Measurements from ENCODE around the gene CACNA1C.

CACNA1C gene

DNA sequence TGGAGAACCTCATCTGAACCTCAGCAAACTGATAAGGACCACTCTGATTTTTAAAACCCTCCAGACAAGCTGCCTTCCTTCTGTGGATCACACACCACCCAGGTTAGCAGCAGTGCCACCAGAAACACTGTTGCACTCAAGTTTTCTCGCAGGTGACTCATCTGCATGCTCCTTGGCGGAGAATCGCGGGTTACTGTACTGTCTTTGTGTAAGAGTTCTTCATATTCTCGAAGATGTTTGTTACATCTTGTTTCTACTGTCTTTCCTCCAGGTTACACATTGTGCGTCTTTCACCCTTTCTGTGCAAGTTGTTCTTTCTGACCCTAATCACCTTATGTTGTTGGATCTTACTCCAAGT lies 331.2 kb downstream of the CACNA1C start:
- Histone ChIP-seq H3K4me3 (ENCODE audit: low read depth, low read length) (no peak overlapping the region), H3K9me3 (no peaks in the 10 kb centered on the region), H3K36me3 (no peaks in the 10 kb centered on the region), H3K4me1 (no peaks in the 10 kb centered on the region), H3K27me3 (peaks cover 18% of the 10 kb centered on the region)
- DNase-seq: no peak
- TF ChIP-seq, protein P1, sequence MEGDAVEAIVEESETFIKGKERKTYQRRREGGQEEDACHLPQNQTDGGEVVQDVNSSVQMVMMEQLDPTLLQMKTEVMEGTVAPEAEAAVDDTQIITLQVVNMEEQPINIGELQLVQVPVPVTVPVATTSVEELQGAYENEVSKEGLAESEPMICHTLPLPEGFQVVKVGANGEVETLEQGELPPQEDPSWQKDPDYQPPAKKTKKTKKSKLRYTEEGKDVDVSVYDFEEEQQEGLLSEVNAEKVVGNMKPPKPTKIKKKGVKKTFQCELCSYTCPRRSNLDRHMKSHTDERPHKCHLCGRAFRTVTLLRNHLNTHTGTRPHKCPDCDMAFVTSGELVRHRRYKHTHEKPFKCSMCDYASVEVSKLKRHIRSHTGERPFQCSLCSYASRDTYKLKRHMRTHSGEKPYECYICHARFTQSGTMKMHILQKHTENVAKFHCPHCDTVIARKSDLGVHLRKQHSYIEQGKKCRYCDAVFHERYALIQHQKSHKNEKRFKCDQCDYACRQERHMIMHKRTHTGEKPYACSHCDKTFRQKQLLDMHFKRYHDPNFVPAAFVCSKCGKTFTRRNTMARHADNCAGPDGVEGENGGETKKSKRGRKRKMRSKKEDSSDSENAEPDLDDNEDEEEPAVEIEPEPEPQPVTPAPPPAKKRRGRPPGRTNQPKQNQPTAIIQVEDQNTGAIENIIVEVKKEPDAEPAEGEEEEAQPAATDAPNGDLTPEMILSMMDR (IDR thresholded peaks at IDR 0.05; ENCODE audit: low read depth, low read length): no peak

DNA sequence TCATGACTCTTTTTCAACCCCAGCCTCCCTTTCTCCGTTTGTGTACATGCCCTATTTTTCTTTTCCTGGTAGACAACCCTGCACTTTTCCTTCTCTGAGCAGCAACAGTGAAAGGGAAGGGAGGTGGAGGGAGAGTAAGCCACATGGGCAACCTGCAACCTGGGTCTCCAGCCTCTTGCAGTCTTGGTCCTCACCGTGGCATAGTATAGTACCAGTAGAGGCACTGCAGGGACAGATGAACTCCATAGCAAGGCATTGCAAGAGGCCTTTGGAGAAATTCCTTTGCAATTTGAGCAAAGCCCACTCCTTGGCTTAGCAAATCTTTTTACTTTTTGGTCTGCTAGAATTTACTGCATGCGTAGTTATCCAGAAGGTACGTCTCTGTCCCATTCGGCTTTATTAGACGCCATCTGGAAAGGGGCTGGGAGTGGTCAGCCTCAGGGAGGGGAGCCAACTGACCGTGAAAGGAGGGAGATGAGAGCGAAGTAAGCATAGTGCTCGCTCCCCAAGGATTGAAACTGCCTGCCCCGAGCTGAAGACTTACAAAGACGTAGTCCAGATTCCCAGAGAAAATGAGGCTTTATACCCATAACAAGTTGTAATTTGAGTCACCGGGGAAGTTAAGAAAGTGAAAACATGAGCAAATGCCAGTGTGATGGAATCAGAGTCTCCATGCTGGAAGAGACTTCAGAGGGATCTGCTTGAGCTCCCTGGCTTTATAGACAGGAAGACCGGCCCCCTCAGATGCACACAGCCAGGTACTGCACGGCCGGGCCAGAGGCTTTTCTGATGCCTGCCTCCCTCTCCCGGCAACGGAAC lies 332.0 kb downstream of the CACNA1C start:
- Histone ChIP-seq H3K4me1 (no peaks in the 10 kb centered on the region), H3K36me3 (no peaks in the 10 kb centered on the region), H3K4me3 (ENCODE audit: low read depth, low read length) (no peak overlapping the region), H3K9me3 (no peaks in the 10 kb centered on the region), H3K27me3 (peaks cover 23% of the 10 kb centered on the region)
- DNase-seq: no peak
- TF ChIP-seq, protein P1 (IDR thresholded peaks at IDR 0.05; ENCODE audit: low read depth, low read length): no peak

DNA sequence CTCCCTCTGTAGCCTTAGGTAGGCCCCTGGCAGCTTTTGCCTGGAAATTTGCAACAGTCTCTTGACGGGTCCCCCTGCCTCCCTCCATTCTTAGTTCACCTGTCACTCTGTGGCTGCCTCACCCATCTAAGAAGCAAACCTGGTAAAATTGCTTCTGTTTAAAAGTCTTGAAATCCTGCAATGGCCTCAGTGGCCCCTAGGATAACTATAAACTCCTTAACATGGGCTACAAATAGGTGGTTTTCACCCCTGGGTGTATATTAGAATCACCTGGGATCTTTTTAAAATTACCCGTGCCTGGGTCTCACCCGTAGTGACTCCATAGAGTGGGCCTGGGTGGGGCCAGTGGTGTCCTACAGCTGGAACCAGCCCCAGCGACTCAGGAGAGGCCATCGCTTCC lies 332.7 kb downstream of the CACNA1C start:
- Histone ChIP-seq H3K4me3 (ENCODE audit: low read depth, low read length) (no peak overlapping the region), H3K9me3 (no peaks in the 10 kb centered on the region), H3K27me3 (peaks cover 23% of the 10 kb centered on the region), H3K4me1 (no peaks in the 10 kb centered on the region), H3K36me3 (no peaks in the 10 kb centered on the region)
- no peak for DNase-seq
- TF ChIP-seq, protein P1 (IDR thresholded peaks at IDR 0.05; ENCODE audit: low read depth, low read length): no peak

DNA sequence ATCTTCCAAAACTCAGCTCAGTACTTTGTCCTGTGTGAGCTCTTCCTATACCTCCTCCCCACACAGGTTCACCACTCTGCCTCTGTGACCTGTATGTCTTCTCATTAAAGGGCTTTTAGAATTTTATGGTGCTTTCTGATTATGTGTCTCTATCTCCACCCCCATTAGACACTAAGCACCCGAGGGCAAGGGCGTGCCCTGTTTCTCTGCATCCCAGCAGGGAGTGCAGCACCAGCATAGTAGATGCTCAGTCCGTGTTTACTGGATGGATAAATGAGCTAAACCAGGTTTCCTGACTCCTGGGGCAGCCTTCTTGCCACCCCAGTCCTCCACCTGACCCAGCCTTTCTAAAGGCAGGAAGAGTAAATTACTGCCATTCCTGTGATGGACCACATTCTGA lies 333.8 kb downstream of the CACNA1C start:
- no peaks in the 10 kb centered on the region for H3K9me3 ChIP-seq
- no peaks in the 10 kb centered on the region for H3K36me3 ChIP-seq
- TF ChIP-seq, protein P1 (IDR thresholded peaks at IDR 0.05; ENCODE audit: low read depth, low read length): no peak
- H3K4me3 ChIP-seq (ENCODE audit: low read depth, low read length): no peak overlapping the region
- peaks cover 20% of the 10 kb centered on the region for H3K27me3 ChIP-seq
- no peaks in the 10 kb centered on the region for H3K4me1 ChIP-seq
- DNase-seq: no peak

DNA sequence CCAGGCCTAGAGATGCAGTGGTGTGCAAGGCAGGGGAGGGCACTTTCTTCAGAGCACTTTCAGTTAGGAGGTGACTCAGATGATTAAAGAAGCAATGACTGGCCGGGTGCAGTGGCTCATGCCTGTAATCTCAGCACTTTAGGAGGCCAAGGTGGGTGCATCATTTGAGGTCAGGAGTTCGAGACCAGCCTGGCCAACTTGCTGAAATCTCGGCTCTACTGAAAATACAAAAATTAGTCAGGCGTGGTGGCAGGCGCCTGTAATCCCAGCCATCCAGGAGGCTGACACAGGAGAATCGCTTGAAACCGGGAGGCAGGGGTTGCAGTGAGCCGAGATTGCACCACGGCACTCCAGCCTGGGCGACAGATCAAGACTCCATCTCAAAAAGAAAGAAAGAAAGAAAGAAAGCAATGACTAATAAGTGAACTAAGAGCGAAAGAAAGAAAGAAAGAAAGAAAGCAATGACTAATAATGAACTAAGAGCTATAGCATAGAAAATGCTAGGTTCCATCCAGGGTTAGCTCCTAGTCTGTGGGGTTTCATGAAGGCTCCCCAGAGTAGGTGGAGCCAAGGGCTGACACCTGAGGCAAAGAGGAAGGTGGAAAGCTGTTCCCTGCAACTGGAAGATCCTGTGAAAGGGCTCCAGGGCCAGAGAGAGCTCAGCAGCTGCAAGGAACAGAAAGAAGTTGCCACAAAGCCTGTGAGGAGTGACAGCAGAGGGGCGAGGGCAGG lies 334.5 kb downstream of the CACNA1C start:
- DNase-seq: no peak

More for the DNA sequence above, 334.5 kb downstream of the CACNA1C start:
- H3K4me3 ChIP-seq (ENCODE audit: low read depth, low read length): no peak overlapping the region
- no peaks in the 10 kb centered on the region for H3K4me1 ChIP-seq
- no peaks in the 10 kb centered on the region for H3K36me3 ChIP-seq
- peaks cover 20% of the 10 kb centered on the region for H3K27me3 ChIP-seq
- no peaks in the 10 kb centered on the region for H3K9me3 ChIP-seq
- TF ChIP-seq, protein P1 (IDR thresholded peaks at IDR 0.05; ENCODE audit: low read depth, low read length): no peak
